Measurements from ENCODE around the gene SLC24A3. TPM values are rescaled to one million over a fixed set of nuclear protein-coding genes. Genes with fewer than 3 reads are reported as not detected.

SLC24A3 gene
- total RNA-seq, 1 experiment from 2014 or later, result 0.14 TPM

DNA sequence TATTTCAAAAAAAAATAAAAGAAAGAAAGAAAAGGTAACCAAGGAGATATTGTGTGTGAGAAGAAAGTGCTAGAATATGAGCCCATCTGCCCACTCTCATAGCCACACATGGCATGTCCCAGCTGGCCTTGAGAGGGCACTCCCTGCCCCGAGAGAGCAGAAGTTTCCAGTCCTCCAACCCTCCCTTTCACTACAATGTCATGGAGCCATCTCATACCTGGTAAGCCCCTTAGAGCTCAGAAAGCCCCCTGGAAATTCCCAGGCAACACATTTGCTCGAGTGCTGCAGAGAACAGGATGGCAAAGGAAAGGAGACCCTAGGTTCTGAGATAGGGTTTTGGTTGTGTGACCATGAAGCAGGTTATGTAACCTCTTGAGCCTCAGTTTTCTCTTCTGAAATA, 469.8 kb downstream of the SLC24A3 start:
- no peak for DNase-seq
- H3K27me3 ChIP-seq (replicated peaks; ENCODE audit: control insufficient read depth, insufficient read depth, low read length), result no peaks in the 10 kb centered on the region
- H3K4me3 ChIP-seq (ENCODE audit: low read depth, low read length), result no peak overlapping the region
- Mint-ChIP-seq H3K4me3 (ENCODE audit: unreplicated experiment) (no peak overlapping the region), H3K27ac (ENCODE audit: unreplicated experiment) (no peak overlapping the region), H3K27me3 (ENCODE audit: insufficient read depth, unreplicated experiment) (peaks cover 2% of the 10 kb centered on the region), H3K4me1 (ENCODE audit: low read depth, unreplicated experiment) (no peaks in the 10 kb centered on the region), H3K36me3 (ENCODE audit: insufficient read depth, unreplicated experiment) (no peaks in the 10 kb centered on the region), H3K9me3 (ENCODE audit: unreplicated experiment) (peaks cover 45% of the 10 kb centered on the region)
- intact Hi-C loops (cut with micrococcal nuclease; ENCODE audit: unreplicated experiment), result no loop called here
- BruUV-seq (replicated peaks), result no TSS peak
- no peaks in the 10 kb centered on the region for H3K36me3 ChIP-seq (ENCODE audit: control insufficient read depth, insufficient read depth, low read length)
- POLR2A ChIA-PET, result no interaction called here
- peaks cover 3% of the 10 kb centered on the region; the same call in 1 of the 2 replicates for H3K9me3 ChIP-seq
- CTCF ChIA-PET, result no interaction called here
- TF ChIP-seq, protein P1, sequence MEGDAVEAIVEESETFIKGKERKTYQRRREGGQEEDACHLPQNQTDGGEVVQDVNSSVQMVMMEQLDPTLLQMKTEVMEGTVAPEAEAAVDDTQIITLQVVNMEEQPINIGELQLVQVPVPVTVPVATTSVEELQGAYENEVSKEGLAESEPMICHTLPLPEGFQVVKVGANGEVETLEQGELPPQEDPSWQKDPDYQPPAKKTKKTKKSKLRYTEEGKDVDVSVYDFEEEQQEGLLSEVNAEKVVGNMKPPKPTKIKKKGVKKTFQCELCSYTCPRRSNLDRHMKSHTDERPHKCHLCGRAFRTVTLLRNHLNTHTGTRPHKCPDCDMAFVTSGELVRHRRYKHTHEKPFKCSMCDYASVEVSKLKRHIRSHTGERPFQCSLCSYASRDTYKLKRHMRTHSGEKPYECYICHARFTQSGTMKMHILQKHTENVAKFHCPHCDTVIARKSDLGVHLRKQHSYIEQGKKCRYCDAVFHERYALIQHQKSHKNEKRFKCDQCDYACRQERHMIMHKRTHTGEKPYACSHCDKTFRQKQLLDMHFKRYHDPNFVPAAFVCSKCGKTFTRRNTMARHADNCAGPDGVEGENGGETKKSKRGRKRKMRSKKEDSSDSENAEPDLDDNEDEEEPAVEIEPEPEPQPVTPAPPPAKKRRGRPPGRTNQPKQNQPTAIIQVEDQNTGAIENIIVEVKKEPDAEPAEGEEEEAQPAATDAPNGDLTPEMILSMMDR (IDR thresholded peaks at IDR 0.05; ENCODE audit: insufficient read depth in 1 of 2, low read depth in 1 of 2, low read length in 1 of 2, severe bottlenecking in 1 of 2, unreplicated experiment in 1 of 2), result no peak
- H3K4me1 ChIP-seq, result no peaks in the 10 kb centered on the region

GRCh38 chr20:19683188-19683587, 470.7 kb downstream of the SLC24A3 start:
- Mint-ChIP-seq H3K36me3 (ENCODE audit: insufficient read depth, unreplicated experiment) (no peaks in the 10 kb centered on the region), H3K27me3 (ENCODE audit: insufficient read depth, unreplicated experiment) (peaks cover 2% of the 10 kb centered on the region), H3K27ac (ENCODE audit: unreplicated experiment) (no peak overlapping the region), H3K9me3 (ENCODE audit: unreplicated experiment) (peaks cover 46% of the 10 kb centered on the region), H3K4me1 (ENCODE audit: low read depth, unreplicated experiment) (no peaks in the 10 kb centered on the region), H3K4me3 (ENCODE audit: unreplicated experiment) (no peak overlapping the region)
- CTCF ChIA-PET, result no interaction called here
- TF ChIP-seq, protein P1 (IDR thresholded peaks at IDR 0.05; ENCODE audit: insufficient read depth in 1 of 2, low read depth in 1 of 2, low read length in 1 of 2, severe bottlenecking in 1 of 2, unreplicated experiment in 1 of 2), result no peak
- POLR2A ChIA-PET, result no interaction called here
- no TSS peak for BruUV-seq (replicated peaks)
- Histone ChIP-seq H3K36me3 (ENCODE audit: control insufficient read depth, insufficient read depth, low read length) (no peaks in the 10 kb centered on the region), H3K4me1 (no peaks in the 10 kb centered on the region), H3K9me3 (peaks cover 3% of the 10 kb centered on the region; the same call in 1 of the 2 replicates), H3K27me3 (replicated peaks; ENCODE audit: control insufficient read depth, insufficient read depth, low read length) (no peaks in the 10 kb centered on the region), H3K4me3 (ENCODE audit: low read depth, low read length) (no peak overlapping the region)
- intact Hi-C loops (cut with micrococcal nuclease; ENCODE audit: unreplicated experiment), result no loop called here
- no peak for DNase-seq

GRCh38 chr20:19683822-19684221, 471.4 kb downstream of the SLC24A3 start:
- no peaks in the 10 kb centered on the region for H3K36me3 ChIP-seq (ENCODE audit: control insufficient read depth, insufficient read depth, low read length)
- no peak overlapping the region for H3K27ac Mint-ChIP-seq (ENCODE audit: unreplicated experiment)
- H3K27me3 ChIP-seq (replicated peaks; ENCODE audit: control insufficient read depth, insufficient read depth, low read length), result no peaks in the 10 kb centered on the region
- TF ChIP-seq, protein P1 (IDR thresholded peaks at IDR 0.05; ENCODE audit: insufficient read depth in 1 of 2, low read depth in 1 of 2, low read length in 1 of 2, severe bottlenecking in 1 of 2, unreplicated experiment in 1 of 2), result no peak
- no peak for DNase-seq
- intact Hi-C loops (cut with micrococcal nuclease; ENCODE audit: unreplicated experiment), result no loop called here
- H3K4me1 ChIP-seq, result no peaks in the 10 kb centered on the region
- H3K4me3 ChIP-seq (ENCODE audit: low read depth, low read length), result no peak overlapping the region
- H3K36me3 Mint-ChIP-seq (ENCODE audit: insufficient read depth, unreplicated experiment), result no peaks in the 10 kb centered on the region
- H3K27me3 Mint-ChIP-seq (ENCODE audit: insufficient read depth, unreplicated experiment), result peaks cover 2% of the 10 kb centered on the region
- ChIA-PET CTCF (no interaction called here), POLR2A (no interaction called here)
- BruUV-seq (replicated peaks), result no TSS peak
- peaks cover 46% of the 10 kb centered on the region for H3K9me3 Mint-ChIP-seq (ENCODE audit: unreplicated experiment)
- peaks cover 3% of the 10 kb centered on the region; the same call in 1 of the 2 replicates for H3K9me3 ChIP-seq
- H3K4me3 Mint-ChIP-seq (ENCODE audit: unreplicated experiment), result no peak overlapping the region
- no peaks in the 10 kb centered on the region for H3K4me1 Mint-ChIP-seq (ENCODE audit: low read depth, unreplicated experiment)
